ENCODE results near the gene HIBCH.
A peak's percentile ranks its signal among the peaks of the same experiment; 100 is the strongest.
"Not testable (repeated sequence)": the region's sequence is repeated elsewhere in the genome, so short reads cannot be mapped to it uniquely, and the experiment has no call there.

HIBCH gene

DNA sequence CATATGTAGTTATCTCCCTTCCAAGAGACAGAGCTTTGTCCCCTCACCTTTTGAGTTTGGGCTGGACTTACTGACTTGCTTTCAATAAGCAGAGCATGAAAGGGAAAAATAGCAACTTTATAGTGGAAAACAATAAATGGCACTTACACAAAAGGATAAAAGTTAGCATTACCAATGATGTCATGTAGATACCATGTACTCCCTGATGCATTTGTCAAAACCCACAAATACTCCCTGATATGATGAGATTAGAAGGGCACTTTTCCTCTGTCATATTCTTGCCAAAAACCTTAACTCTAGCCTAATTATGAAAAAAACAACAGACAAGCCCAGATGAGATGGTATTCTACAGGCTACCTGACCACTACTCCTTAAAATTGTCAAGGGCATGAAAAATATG is 16.0 kb downstream of the HIBCH start:
- DNase-seq: no peak

DNA sequence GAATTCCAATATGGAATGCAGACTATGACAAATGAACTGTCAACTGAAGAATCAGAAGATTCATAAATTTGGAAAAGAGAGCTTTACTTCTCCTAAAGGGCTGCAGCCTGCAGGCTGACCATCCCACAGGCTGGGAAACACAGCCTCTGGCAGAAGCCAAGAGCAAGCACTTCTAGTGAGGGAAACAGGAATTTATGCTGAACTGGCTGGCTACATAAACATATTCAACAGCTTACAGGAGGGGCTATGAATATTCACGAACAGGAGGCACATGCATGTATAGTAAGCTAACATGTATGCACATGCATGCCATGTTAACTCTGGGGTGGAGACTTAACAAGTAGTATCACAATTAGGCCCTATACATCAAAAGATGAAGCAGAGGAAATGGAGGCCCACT is 17.6 kb downstream of the HIBCH start:
- DNase-seq: no peak

DNA sequence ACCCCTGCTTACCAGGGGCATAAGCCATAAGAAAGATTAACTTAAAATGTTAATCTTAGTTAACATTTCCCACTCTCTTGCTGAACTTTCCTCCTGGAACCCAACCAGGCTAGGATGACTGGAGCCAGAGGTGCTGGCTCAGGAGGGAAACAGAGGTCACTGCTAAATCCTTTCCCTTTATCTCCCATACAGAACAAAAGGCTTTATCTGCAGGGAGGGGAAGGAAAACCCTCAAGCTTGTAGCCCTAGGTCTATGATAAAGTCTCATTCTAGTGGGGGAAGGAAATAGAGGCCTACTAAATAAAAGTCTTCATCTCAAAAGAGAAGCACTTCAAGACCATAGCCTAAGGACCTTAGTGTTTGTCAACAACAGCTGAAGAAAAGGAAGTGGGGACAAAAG is 18.6 kb downstream of the HIBCH start:
- DNase-seq: no peak

DNA sequence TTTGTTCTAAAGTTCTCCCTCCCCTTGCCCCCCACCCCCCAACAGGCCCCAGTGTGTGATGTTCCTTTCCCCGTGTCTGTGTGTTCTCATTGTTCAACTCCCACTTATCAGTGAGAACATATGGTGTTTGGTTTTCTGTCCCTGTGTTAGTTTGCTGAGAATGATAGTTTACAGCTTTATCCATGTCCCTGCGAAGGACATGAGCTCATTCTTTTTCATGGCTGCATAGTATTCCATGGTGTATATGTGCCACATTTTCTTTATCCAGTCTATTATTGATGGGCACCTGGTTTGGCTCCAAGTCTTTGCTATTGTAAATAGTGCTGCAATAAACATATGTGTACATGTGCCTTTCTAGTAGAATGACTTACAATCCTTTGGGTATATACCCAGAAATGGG is 21.7 kb downstream of the HIBCH start:
- not testable (repeated sequence) for DNase-seq

DNA sequence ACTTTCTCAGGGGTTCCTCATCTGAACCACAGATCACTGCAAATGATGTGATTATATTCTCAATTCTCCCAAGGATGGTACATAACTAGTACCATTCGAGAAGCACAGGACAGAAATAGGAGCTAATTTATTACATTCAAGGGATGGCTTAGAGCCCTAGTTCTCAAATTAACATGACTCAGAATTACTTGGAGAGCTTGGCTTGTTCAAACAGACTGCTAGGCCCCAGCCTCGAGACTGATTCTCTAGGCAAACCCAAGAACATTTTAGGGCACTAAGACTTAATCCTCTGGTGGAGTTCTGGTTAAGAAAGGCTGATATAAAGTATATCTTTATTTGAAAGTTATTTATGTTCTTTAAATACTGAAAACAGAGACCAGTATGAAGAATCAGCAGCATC is 35.8 kb downstream of the HIBCH start:
- no peak for DNase-seq

DNA sequence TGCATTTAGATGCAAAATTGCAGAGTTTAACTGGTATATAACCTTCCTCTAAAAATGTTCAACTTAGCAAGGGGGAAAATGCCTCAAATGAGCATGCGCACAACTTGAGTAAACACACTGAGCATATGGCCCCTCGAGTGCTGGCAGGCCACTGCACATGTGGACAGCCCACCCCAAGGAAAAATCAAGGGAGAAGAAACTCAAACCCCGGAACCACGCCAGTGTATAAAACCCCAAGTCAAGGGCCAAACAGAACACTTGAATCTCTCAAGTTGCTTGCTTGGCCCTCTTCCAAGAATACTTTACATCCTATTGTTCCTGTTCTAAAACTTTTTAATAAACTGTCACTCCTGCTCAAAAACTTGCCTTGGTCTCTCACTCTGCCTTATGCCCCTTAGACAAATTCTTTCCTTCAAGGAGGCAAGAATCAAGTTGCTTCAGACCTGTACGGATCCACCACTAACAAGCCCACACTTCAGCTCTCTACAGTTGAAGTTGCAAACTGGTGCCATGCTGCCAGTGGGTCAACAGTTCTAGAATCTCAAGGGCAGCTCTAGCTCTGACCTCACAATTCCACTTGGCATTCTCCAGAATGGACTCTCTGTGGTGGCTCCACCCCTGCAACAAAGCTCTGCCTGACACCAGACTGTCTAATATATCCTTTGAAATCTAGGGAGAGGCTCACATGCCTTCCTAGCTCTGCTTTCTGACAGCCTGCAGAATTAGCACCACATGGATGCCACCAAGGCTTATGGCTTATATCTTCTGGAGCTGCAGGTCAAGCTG is 38.9 kb downstream of the HIBCH start:
- DNase-seq: no peak

DNA sequence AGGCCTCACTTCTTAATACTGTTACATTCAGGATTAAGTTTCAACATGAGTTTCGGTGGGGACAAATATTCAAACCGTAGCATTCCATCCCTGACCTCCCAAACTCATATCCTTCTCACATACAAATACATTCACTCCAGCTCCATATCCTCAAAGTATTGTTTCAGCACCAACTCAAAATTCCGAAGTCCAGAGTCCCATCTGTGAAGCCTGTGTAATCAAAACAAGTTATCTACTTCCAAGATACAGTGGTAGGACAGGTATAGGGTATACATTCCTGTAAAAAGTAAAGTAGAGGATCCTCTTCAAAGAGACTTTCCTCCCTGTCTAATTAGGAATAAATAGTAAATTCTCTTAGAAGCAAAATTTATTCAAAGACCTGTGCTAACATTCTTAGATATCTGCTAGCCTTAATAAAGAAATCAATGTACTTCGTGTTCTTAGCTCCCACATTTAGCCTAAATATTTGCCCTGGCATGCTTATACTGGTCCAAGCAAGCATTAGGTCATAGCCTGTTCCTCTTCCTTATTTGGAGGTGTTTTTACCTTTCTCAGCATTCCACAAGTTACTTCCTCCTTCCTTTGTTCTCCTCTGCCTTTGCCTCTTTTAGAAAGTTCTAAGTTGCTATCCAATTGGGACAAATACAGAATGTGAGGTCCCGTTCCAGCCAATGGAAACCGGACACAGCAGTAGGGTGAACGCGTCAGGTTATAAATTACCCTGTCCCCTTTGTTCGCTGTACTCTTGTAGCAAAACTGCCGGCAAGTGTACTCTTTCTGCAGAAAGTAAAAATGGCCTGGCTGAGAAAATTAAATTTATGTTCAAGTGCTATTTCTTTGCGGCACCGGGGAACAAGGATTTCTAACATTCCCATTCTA is 40.1 kb downstream of the HIBCH start:
- DNase-seq: not testable (repeated sequence)

DNA sequence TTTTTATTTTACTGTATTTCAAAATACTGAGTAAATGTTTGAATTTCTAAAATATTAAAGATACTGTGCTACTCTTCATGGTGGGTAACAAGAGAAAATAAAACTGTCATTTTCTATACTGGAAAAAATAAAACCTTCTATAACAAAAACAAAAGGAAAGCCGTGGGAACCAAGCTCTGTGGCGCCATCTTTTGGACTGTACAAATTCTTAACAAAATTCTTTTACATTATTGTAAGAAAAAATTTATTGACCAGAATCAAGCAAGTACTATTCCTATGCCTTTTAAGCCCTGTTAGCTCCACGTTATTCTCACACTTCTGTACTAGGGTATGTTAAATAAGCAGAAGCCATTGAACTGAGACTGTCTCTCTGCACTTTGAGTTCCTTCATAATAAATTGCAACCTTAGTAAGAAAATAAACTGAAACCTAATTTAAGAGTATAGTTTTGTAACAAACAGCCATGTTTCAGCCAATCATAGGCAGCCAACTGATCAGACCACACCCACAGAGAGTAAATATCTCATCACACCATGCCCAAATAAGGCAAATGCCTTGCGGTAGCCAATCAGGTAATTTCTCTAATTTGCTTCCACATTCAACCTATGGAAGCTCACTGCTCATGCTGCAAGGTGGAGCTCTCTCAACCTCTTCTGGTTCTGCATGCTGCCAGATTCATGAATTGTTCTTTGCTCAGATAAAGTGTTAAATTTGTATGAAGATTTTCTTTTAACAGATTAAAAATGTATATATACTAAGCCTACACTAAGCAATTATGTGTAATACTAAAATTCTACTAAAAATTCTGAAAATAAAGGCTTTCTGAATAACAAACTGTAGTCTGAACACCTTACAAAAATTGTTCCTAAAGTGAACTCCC is 42.2 kb downstream of the HIBCH start:
- DNase-seq: peak; percentile 28

DNA sequence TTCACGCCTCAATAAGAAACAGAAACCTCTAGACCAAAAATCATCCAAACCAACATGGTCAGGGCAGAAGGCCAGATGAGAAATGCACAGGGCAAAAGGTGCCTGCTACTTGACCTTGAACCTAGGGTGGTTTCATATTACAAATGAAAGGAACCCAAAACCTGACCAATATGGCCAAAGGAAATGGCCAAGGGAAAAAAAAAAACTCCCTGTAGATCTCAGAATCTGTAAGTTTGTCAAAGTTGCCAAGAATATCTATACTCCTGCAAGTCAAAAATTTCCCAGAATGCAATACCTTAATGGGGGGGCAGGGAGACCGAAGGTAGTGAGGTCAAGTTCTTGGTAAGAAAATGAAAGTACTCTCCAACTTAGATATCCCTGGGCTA is 47.2 kb downstream of the HIBCH start:
- no peak for DNase-seq

DNA sequence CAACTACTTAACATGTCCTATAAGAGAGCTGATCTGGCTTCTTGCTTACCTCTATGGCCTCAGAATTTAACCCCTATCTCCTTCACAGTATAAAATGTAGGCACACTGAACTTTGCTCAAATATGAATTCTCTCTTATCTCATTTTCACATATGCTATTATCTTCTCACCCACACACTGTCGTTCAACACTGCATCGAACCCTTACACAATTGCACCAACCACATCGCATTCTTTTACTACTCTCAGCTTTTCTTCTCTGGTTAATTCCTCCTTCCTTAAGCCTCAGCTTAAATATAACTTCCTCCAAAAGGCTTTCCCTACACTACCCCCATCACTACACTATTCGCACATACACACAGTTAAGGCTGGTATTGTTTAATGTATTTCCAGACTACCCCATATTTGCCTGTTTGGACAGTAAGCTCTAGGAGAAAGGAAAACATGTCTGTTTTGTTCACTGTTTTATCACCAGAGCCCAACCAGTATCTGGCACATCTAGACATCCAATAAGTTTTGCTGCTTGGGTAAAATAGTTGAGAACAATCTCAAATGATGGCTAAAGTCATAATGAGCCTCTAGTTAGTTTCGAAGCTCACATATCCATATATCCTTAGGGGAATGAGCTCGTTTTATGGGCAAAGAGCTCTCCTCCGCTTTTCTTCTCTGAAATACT is 47.7 kb downstream of the HIBCH start:
- no peak for DNase-seq

DNA sequence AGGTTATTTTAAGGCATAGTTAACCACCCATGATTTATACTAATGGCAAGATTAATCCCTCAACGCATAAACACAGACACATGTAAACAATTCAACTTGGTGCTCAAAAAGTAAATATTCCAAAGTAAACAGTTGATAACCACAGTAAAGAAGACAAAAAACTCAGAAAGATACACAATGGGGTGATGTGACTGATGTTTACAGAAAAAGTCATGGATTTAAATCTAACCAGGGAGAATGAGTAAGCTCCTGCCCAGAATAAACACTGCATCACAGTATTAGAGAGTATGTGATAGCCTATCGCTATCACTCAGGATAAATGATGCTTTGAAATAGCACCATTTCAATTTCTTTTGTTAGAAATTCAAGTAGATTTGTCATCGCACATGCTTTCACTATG is 49.3 kb downstream of the HIBCH start:
- no peak for DNase-seq

DNA sequence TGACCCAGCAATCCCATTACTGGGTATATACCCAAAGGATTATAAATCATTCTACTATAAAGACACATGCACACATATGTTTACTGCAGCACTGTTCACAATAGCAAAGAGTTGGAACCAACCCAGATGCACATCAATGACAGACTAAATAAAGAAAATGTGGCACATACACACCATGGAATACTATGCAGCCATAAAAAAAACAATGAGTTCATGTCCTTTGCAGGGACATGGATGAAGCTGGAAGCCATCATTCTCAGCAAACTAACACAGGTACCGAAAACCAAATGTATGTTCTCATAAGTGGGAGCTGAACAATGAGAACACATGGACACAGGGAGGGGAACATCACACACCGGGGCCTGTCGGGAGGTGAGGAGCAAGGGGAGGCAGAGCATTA is 49.9 kb downstream of the HIBCH start:
- DNase-seq: not testable (repeated sequence)

DNA sequence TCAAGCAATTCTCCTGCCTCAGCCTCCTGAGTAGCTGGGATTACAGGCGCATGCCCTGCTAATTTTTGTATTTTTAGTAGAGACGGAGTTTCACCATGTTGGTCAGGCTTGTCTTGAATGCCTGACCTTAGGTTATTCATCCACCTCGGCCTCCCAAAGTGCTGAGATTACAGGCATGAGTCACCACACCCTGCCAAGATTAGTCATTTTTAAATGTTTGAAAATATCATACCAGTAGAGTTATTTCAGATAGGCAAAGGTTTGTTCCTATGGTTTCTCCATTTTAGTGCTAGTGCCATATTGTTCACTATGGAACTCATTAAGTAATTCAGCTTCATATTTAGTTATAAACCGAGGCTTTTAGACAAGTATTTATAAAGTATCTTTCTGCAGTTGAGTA is 52.3 kb downstream of the HIBCH start:
- DNase-seq: no peak

DNA sequence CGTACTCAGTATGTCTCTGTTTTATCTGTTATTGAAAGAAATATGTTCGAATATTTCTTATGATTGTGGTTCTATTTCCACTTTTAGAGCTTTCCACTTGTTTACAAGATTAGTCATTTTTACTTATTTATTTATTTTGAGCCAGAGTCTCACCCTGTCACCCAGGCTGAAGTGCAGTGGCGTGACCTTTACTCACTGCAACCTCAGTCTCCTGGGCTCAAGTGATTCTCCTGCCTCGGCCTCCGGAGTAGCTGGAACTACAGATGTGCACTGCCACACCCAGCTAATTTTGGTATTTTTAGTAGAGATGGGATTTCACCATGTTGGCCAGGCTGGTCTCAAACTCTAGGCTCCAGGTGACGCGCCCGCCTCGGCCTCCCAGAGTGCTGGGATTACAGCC is 53.3 kb downstream of the HIBCH start:
- DNase-seq: no peak

DNA sequence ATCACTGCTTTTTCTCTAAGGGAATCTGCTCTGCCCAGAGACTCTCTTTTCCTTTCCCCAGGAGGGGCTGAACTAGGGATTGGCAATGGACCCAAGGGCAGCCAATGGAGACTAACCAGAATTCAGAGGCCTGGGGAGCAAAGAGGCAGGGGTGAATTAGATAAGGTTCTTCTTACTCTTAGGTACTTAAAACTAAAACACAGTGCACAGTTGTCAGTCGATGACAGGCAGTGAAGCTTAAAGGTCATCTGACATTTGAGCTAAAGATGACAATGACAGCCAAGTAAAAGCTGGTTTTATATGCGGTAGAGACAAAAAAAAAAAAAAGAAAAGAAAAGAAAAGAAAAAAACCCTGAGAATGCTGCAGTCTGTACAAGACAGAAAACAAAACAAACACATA is 57.8 kb downstream of the HIBCH start:
- DNase-seq: no peak

DNA sequence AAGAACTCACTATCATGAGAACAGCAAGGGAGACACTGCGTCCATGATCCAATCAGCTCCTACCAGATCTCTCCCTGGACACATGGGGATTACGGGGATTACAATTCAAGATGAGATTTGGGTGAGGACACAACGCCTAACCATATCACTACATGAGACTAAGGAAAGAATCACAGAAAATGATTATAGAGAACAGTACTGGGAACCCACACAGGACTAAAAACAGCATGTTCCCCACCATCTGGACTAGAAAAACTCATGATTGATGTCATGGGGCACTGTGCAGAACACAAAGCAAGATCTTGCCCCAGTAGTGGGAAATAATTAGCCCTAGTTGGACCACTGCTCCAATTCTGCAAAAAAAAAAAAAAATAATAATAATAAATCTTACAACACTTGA is 63.5 kb downstream of the HIBCH start:
- no peak for DNase-seq

DNA sequence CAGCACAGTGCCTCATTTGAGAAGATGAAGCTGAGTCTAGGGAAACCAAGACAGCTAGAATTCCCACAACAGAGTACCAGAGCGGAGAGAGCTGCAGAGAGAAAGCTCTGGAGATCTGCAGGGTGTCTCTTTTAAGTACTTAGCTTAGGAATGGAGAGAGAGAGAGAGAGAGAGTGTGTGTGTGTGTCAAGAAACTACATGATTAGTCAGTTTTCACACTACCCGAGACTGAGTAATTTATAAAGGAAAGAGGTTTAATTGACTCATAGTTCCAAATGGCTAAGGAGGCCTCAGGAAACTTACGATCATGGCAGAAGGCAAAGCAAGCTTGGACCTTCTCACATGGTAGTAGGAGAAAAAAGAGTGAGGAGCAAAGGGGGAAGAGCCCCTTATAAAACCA is 64.0 kb downstream of the HIBCH start:
- DNase-seq: peak; percentile 15

DNA sequence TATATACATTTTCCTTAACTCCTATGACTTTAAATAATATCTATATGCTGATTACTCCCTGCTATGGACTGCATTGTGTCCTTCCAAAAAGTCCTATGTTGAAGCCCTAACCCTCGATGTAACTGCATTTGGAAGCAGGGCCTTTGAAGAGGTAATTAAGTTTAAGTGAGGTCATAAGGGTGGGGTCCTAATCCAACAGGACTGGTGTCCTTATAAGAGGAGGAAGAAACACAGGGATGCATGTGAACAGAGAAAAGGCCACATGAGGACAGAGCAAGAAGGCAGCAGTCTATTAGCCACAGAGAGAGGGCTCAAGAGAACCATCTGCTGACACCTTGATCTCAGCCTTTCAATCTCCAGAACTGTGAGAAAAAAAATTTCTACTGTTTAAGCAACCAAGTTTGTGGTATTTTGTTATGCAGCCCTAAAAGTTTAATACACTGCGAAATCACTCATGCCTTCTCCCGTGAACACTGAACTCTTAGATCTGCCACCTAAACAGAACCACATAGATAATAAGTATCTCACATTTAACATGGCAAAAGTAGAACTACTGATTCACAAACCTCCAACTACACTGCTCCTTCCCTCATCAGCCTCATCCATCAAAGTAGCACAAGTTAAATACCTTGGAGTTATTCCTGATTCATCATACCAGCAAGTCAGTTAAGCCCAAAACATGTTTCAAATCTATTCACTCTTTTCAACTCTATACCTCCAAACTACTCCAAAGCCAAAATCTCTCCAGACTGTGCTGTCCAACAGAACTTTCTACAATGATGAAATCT is 65.4 kb downstream of the HIBCH start:
- no peak for DNase-seq

DNA sequence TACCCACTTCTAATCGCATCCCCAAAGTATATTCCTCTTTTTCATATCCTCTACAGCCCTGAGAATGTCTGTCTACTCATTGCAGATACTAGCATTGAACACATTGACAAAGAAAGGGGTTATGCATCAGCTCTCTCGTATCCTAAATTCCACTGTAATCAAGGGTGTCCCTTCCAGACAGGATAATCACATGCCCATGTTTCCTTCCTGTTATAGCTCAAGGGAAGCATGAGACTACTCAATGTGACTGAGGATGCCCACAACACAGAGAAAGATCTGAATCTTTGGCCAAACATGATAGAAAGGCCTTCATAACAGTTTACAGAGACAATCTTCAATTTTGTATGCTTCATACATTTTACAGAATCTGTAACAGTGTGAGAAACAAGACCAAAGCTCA is 69.2 kb downstream of the HIBCH start:
- DNase-seq: no peak

DNA sequence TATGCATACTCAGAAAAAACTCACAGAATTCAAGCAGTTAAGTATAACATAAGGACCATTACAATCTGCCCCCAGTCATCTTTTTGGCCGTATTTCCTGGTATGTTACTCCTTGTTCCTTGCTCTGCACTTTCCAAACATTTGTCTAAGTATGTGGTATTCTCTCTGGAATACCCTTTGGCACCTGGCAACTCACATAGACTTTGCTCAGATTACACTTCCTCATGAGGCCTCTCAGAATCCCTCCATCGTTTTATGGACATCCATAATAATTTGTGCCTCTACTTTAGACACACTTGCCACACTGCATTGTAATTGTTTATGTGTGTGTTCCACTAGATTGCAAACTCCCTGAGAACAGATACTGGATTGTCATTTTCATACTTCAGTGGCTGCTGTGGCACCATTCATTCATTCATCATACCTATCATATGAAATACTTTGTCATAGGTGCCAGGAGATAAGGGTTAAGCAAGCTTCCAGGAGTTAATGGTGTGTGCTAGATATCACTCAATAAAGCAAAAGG is 84.0 kb downstream of the HIBCH start:
- DNase-seq: no peak

DNA sequence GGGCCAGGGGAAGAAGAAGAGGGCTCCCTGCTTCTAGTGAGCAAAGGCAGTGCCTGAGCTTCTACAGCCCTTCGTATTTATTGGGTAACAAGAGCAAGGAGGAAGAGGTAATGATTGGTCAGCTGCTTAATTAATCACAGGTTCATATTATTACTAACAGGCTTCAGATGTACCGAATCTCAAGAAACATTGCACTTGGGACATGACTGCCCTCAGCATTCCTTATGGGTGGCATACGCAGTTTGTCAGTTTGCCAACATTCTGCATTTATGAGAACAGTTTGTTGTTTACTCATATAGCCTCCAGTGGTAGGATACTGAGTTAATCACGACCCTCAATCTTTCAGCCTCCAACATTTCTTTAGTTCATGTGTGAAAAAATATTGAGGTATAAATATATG is 84.5 kb downstream of the HIBCH start:
- no peak for DNase-seq

DNA sequence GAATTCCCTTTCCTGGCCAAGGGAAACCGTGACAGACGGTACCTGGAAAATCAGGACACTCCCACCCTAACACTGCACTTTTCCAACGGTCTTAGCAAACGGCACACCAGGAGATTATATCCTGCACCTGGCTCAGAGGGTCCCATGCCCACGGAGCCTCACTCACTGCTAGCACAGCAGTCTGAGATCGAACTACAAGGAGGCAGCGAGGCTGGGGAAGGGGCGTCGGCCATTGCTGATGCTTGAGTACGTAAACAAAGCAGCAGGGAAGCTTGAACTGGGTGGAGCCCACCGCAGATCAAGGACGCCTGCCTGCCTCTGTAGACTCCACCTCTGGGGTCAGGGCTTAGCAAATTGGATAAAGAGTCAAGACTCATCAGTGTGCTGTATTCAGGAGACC is 95.6 kb downstream of the HIBCH start:
- not testable (repeated sequence) for DNase-seq

All from activated CD4-positive, alpha-beta T cell treated with anti-CD3 and anti-CD28 coated beads for 48 hours (primary cell).